H1 (cell line): ENCODE results near the gene RNF212B.

ENCODE experiments used
- BRCA1 ChIP-seq: IDR thresholded peaks from 2 replicates; pipeline ENCODE4 v1.6.1; 2012; ENCODE audit warnings: low read depth, low read length, improper control_type of control experiment
- CBX8 ChIP-seq: fragments of 300-800, 300-1000 bp; sonication (generic); IDR thresholded peaks from 2 replicates; pipeline ENCODE4 v1.7.1; 2016; ENCODE audit warnings: low read depth, low read length, borderline replicate concordance
- CREB1 ChIP-seq: IDR thresholded peaks from 2 replicates; pipeline ENCODE4 v1.6.1; 2012; ENCODE audit warnings: inconsistent platforms
- CTCF ChIP-seq, 3 experiments: IDR thresholded peaks; 1 replicate in 2 of 3; 2 replicates in 1 of 3; pipeline versions ENCODE4 v1.5.1 to v1.6.1; 2011; ENCODE audit warnings: low read length in 3 of 3, mild to moderate bottlenecking in 3 of 3, inconsistent platforms in 2 of 3, low read depth in 1 of 3, moderate library complexity in 1 of 3; ENCODE audit not compliant: insufficient read depth in 1 of 3; ENCODE audit errors: control extremely low read depth in 1 of 3
- EGR1 ChIP-seq: IDR thresholded peaks from 2 replicates; pipeline ENCODE4 v1.6.1; 2011; ENCODE audit warnings: low read depth, low read length, borderline replicate concordance
- EZH2 ChIP-seq: fragments of 200-600 bp; sonication (generic); IDR thresholded peaks from 2 replicates; pipeline ENCODE4 v1.7.1; 2012; ENCODE audit warnings: low read depth, mild to moderate bottlenecking, moderate library complexity, low read length, inconsistent platforms; ENCODE audit not compliant: severe bottlenecking
- POLR2A ChIP-seq, 2 experiments: IDR thresholded peaks; 1 replicate in 1 of 2; 2 replicates in 1 of 2; pipeline ENCODE4 v1.6.1; 2011; ENCODE audit warnings: low read depth in 2 of 2, low read length in 2 of 2, mild to moderate bottlenecking in 2 of 2; ENCODE audit errors: control extremely low read depth in 1 of 2
- POLR2AphosphoS5 ChIP-seq: IDR thresholded peaks from 2 replicates; pipeline ENCODE4 v1.6.1; 2011; ENCODE audit warnings: low read depth, low read length
- RXRA ChIP-seq: IDR thresholded peaks from 2 replicates; pipeline ENCODE4 v1.6.1; 2011; ENCODE audit warnings: low read depth, mild to moderate bottlenecking, low read length, moderate library complexity; ENCODE audit not compliant: insufficient read depth
- SP2 ChIP-seq: IDR thresholded peaks from 2 replicates; pipeline ENCODE4 v1.6.1; 2012; ENCODE audit warnings: mild to moderate bottlenecking, low read length, inconsistent platforms
- SRF ChIP-seq: IDR thresholded peaks from 2 replicates; pipeline ENCODE4 v1.6.1; 2011; ENCODE audit warnings: mild to moderate bottlenecking, low read depth, low read length, moderate library complexity
- ZNF274 ChIP-seq: IDR thresholded peaks from 2 replicates; pipeline ENCODE4 v1.7.0; 2012; ENCODE audit warnings: low read length, borderline replicate concordance; ENCODE audit errors: extremely low read depth

- TF ChIP-seq SRF: peak; percentile 88
- TF ChIP-seq CTCF (IDR thresholded peaks at IDR 0.05; ENCODE audit: control extremely low read depth in 1 of 3, insufficient read depth in 1 of 3, low read depth in 1 of 3, low read length in 3 of 3): no peak
- no peak for TF ChIP-seq CBX8
- no peak for TF ChIP-seq SP2
- peak; percentile 85 to 91 for TF ChIP-seq POLR2A (IDR thresholded peaks at IDR 0.05; ENCODE audit: control extremely low read depth in 1 of 2, low read depth in 2 of 2, low read length in 2 of 2)
- TF ChIP-seq BRCA1: no peak
- no peak for TF ChIP-seq EZH2
- peak; percentile 99 for TF ChIP-seq CREB1
- TF ChIP-seq EGR1: peak; percentile 48; the same call in 1 of the 2 replicates
- TF ChIP-seq RXRA: no peak
- TF ChIP-seq ZNF274: no peak
- TF ChIP-seq POLR2AphosphoS5: peak; percentile 70
Measured at GRCh38 chr14:23306412-23307145, 68.8 kb downstream of the RNF212B start, which contains the start of gene BCL2L2.
